SK-N-SH (cell line): Measurements from ENCODE around the gene TMEM132D.

Experiments
- CTCF ChIP-seq: fragments of 200-600 bp; sonication (generic); IDR thresholded peaks from 2 replicates; pipeline ENCODE4 v1.6.1; 2017; ENCODE audit warnings: antibody characterized with exemption, mild to moderate bottlenecking, moderate library complexity
- EZH2phosphoT487 ChIP-seq: fragments of 200-600 bp; sonication (generic); IDR thresholded peaks from 2 replicates; pipeline ENCODE4 v1.6.1; 2017; ENCODE audit warnings: low read depth, mixed run types, mild to moderate bottlenecking, antibody characterized with exemption, moderate library complexity, borderline replicate concordance
- JUND ChIP-seq: IDR thresholded peaks from 2 replicates; pipeline ENCODE4 v1.4.0; 2012
- MXI1 ChIP-seq: IDR thresholded peaks from 2 replicates; pipeline ENCODE4 v1.6.1; 2012; ENCODE audit warnings: mild to moderate bottlenecking, low read depth, low read length, improper control_type of control experiment
- NFIC ChIP-seq: IDR thresholded peaks from 2 replicates; pipeline ENCODE4 v1.4.0; 2012; ENCODE audit warnings: borderline replicate concordance
- NRF1 ChIP-seq: IDR thresholded peaks from 2 replicates; pipeline ENCODE4 v1.6.1; 2012; ENCODE audit warnings: low read depth, mild to moderate bottlenecking, low read length
- POLR2AphosphoS5 ChIP-seq: IDR thresholded peaks from 2 replicates; pipeline ENCODE4 v1.6.1; 2012; ENCODE audit warnings: low read depth, low read length
- REST ChIP-seq: IDR thresholded peaks from 2 replicates; pipeline ENCODE4 v1.6.1; 2012; ENCODE audit warnings: mild to moderate bottlenecking, low read depth, low read length, moderate library complexity
- RXRA ChIP-seq: IDR thresholded peaks from 2 replicates; pipeline ENCODE4 v1.4.0; 2012; ENCODE audit warnings: low read depth, mild to moderate bottlenecking, borderline replicate concordance
- SMC3 ChIP-seq: IDR thresholded peaks from 2 replicates; pipeline ENCODE4 v1.6.1; 2012; ENCODE audit warnings: low read depth, low read length, improper control_type of control experiment
- TAF1 ChIP-seq: IDR thresholded peaks from 2 replicates; pipeline ENCODE4 v1.6.1; 2012; ENCODE audit warnings: low read depth, mild to moderate bottlenecking, low read length, moderate library complexity, borderline replicate concordance
- YY1 ChIP-seq: IDR thresholded peaks from 2 replicates; pipeline ENCODE4 v1.4.0; 2012; ENCODE audit warnings: low read depth, mild to moderate bottlenecking

- TF ChIP-seq POLR2AphosphoS5 (no peak), CTCF (no peak), NRF1 (no peak), TAF1 (no peak), MXI1 (no peak), SMC3 (no peak), JUND (no peak), NFIC (no peak), EZH2phosphoT487 (no peak), REST (no peak), YY1 (no peak), RXRA (no peak)
Measured at GRCh38 chr12:129409281-129409680, 494.5 kb downstream of the TMEM132D start.
